ENCODE measurements around the gene LYVE1.

DNA sequence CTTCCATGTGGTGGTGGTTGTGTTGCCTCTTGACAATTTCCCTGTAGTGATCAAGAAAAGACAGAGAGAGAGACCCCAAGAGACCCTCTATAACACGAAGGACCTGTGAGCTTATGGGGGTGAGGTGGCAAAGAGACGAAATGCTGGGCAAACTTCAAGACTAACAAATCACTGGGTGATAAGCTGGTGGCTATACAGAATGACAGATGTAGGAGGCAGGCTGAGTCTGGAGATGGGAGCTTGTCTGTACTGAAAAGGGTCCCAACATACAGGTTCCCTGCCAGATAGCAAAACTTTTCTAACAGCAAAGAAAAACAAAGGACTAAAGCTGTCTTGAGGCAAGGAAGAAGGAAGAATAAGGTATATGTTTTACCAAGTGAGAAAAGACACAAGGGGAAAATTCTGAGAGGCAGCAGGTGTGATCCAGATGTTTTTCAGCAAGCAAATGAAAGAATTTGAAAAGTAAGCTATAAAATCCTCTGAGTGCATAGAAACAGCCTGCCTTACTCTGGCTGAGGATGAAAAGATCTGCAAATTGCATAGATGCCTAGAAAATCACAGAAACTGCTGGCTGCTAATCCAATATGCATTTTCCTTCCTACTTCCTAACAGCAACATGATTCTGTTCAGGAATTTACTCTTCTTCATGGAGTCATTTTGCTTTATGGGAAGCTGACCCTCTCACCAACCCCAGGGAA lies 21.9 kb upstream of the LYVE1 start:
- TF ChIP-seq, protein P1, sequence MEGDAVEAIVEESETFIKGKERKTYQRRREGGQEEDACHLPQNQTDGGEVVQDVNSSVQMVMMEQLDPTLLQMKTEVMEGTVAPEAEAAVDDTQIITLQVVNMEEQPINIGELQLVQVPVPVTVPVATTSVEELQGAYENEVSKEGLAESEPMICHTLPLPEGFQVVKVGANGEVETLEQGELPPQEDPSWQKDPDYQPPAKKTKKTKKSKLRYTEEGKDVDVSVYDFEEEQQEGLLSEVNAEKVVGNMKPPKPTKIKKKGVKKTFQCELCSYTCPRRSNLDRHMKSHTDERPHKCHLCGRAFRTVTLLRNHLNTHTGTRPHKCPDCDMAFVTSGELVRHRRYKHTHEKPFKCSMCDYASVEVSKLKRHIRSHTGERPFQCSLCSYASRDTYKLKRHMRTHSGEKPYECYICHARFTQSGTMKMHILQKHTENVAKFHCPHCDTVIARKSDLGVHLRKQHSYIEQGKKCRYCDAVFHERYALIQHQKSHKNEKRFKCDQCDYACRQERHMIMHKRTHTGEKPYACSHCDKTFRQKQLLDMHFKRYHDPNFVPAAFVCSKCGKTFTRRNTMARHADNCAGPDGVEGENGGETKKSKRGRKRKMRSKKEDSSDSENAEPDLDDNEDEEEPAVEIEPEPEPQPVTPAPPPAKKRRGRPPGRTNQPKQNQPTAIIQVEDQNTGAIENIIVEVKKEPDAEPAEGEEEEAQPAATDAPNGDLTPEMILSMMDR (IDR thresholded peaks at IDR 0.05), result no peak
- no peak for TF ChIP-seq EZH2 (IDR thresholded peaks at IDR 0.05; ENCODE audit: borderline replicate concordance, insufficient read depth, low read depth, low read length, poor library complexity, severe bottlenecking)

All from B cell (primary cell).